ENCODE results near the gene CAMK2N1.

DNA sequence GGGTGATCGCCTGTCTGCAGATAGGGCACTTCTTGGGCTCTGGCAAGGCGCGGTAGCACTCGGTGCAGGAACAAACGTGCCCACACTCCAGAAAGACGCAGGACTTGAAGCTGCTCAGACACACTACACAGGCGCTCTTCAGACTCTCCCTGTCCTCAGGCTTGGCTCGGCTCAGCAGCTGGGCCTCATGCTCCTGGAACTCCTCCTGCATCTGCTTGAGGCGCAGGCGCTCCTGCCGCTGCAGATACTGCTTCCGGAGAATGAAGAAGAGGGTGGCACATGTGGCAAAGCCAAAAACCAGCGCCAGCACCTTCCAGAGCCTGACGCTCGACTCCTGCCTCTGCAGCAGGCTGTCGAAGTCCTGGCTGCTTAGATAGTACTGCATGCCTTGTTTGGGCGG, 14.7 kb upstream of the CAMK2N1 start:
- TF ChIP-seq, protein P1, sequence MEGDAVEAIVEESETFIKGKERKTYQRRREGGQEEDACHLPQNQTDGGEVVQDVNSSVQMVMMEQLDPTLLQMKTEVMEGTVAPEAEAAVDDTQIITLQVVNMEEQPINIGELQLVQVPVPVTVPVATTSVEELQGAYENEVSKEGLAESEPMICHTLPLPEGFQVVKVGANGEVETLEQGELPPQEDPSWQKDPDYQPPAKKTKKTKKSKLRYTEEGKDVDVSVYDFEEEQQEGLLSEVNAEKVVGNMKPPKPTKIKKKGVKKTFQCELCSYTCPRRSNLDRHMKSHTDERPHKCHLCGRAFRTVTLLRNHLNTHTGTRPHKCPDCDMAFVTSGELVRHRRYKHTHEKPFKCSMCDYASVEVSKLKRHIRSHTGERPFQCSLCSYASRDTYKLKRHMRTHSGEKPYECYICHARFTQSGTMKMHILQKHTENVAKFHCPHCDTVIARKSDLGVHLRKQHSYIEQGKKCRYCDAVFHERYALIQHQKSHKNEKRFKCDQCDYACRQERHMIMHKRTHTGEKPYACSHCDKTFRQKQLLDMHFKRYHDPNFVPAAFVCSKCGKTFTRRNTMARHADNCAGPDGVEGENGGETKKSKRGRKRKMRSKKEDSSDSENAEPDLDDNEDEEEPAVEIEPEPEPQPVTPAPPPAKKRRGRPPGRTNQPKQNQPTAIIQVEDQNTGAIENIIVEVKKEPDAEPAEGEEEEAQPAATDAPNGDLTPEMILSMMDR (optimal IDR thresholded peaks at IDR 0.05 in 1 of 3, IDR thresholded peaks at IDR 0.05 in 1 of 3, conservative IDR thresholded peaks at IDR 0.05 in 1 of 3; ENCODE audit: extremely low read depth in 1 of 3, insufficient read depth in 2 of 3, low read length in 3 of 3) = no peak
- no peak for TF ChIP-seq EZH2 (IDR thresholded peaks at IDR 0.05; ENCODE audit: low read length)
